NCI-H1417 (cell line): ENCODE results near the gene RAB12.
"Not testable (repeated sequence)": the region's sequence is repeated elsewhere in the genome, so short reads cannot be mapped to it uniquely, and the experiment has no call there.

Source experiments
- DNase-seq, 3 experiments: peaks; one replicate each; lab custom pipeline; 2025; lab: John Stamatoyannopoulos, UW

Gene RAB12

GRCh38 chr18:8608795-8609658 lies at the start of gene RAB12:
Gene RAB12, plus strand, starts transcription at chr18:8609437. Its CDS starts 3 bp downstream, at chr18:8609440.
- DNase-seq: peak; percentile 72 to 90 (median 87)

GRCh38 chr18:8559612-8560186 lies 49.5 kb upstream of the RAB12 start:
- DNase-seq: peak in 1 of 3 experiments; percentile 30

- DNase-seq: no peak
Observed at GRCh38 chr18:8561123-8561910, 47.9 kb upstream of the RAB12 start.

GRCh38 chr18:8562070-8562469 lies 47.2 kb upstream of the RAB12 start:
- DNase-seq: peak in 1 of 3 experiments; percentile 10

GRCh38 chr18:8562919-8563318 lies 46.3 kb upstream of the RAB12 start:
- DNase-seq: no peak

- no peak for DNase-seq
Observed at GRCh38 chr18:8571399-8571798, 37.8 kb upstream of the RAB12 start.

- not testable (repeated sequence) for DNase-seq
Observed at GRCh38 chr18:8573766-8574165, 35.5 kb upstream of the RAB12 start.

GRCh38 chr18:8584798-8585197 lies 24.4 kb upstream of the RAB12 start:
- no peak for DNase-seq

- DNase-seq: peak in 1 of 3 experiments; percentile 10
Observed at GRCh38 chr18:8586941-8587340, 22.3 kb upstream of the RAB12 start.

- DNase-seq: no peak
Observed at GRCh38 chr18:8595445-8595844, 13.8 kb upstream of the RAB12 start.

- no peak for DNase-seq
Observed at GRCh38 chr18:8601277-8602032, 7.8 kb upstream of the RAB12 start.

- DNase-seq: no peak
Observed at GRCh38 chr18:8602040-8602439, 7.2 kb upstream of the RAB12 start.

GRCh38 chr18:8602557-8602956 lies 6.7 kb upstream of the RAB12 start:
- no peak for DNase-seq

- no peak for DNase-seq
Observed at GRCh38 chr18:8603663-8604520, 5.3 kb upstream of the RAB12 start.

GRCh38 chr18:8605974-8606373 lies 3.3 kb upstream of the RAB12 start:
- DNase-seq: no peak

GRCh38 chr18:8607776-8608742 lies 1.2 kb upstream of the RAB12 start:
- no peak for DNase-seq

- peak in 2 of 3 experiments; percentile 67 to 73 for DNase-seq
Observed at GRCh38 chr18:8609659-8610458, 622 bp downstream of the RAB12 start.

- DNase-seq: no peak
Observed at GRCh38 chr18:8610459-8610851, 1.2 kb downstream of the RAB12 start.
